GM19438 (cell line): ENCODE data around the gene USP19.

ENCODE experiments used
- ATAC-seq: cut with Tn5 transposase; IDR thresholded peaks from one replicate; pipeline ENCODE4 v1.9.1; 2021; ENCODE audit warnings: low read depth; ENCODE audit not compliant: unreplicated experiment

Gene USP19

DNA sequence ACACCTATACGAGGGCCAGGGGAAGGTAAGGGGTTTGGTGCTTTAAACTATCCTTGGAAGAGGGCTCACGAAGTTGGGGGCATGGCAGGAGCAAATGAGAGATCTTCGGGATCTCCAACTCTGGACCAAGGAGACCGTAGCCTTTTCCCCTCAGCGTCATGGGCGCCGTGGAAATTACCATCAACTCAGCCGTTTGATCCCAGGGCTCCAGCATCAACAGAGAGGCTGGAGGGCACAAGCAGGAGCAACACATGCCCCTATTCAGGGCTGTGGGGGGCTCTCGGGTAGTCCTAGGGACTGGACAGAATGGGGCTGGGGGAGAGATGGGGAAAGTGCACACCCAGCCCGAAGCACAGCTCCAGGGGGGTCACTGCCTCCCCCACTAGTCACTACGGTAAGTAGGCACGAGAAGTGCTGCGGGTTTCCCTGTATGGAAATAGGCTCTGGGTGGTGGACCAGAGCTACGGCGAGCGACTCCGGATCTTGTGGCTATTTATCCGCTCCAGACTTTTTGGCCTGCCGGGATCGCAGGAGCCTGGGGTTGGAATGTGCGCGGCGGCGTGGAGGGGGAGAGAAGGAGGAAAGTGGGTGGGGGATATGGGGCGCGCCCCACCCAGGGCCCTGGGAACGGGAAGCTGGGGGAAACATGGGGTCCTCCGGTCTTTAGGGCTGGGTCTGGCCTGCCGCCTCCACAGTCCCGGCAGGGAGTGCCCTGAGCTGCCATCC, 12.8 kb upstream of the USP19 start:
- ATAC-seq = no peak

DNA sequence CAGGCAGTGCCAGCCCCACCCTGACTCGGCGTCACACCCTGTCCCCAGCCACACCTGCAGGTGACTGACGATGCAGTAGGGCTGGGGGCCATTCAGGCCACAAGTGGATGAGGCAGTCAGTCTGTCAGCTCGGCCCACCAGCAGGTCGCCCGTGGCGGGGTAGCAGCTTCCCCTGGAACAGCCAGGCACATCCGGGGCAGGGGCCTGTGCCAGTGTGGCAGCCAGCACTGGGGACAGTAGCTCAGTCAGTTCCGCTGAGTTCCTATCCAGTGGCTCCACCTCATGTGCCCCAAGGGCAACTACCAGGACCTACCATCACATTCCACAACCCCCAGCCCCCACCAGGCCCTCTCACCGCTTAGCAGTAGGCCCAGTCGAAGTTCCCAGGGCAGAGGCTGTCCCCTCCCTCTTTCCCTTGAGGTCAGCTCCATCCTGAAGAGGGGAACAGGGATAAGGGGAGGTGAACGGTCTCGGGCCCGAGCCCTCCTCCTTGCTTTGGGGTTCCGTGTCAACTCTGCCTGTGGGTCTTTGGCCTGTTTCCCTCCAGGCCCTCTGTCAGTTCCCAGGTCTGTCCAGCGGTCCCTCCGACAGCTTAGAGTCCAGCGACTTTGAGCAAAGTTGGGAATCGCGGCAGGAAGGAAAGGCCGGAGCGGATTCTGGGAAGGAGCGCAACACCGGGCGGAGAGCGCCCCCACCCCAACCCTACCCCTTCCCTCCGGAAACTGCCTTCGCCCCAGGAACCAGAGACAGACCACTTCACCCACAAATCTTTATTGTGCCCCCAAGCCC, 12.0 kb upstream of the USP19 start, which contains the start of gene LAMB2:
Gene LAMB2 (minus strand): TSS at position 614 of the 789 bp plus-strand sequence. CDS start 183 bp downstream, at position 431.
- ATAC-seq = no peak

DNA sequence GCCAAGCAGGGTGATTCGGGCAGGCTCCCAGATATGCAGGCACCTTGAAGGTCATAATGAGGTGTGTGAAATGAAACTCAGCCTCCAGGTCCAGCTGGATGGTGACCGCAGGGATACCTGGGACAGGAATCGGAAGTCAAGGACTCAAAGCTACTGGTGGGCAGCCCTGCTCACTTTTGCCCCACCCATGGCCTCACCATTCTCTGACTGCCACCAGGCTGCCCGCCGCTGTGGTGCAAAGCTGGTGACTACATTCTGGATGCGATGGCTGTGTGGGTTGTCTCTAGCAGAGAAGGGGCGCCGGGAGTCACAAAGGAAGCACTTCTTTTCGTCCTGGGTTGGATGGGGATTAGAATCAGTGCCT, 11.4 kb upstream of the USP19 start:
- no peak for ATAC-seq

DNA sequence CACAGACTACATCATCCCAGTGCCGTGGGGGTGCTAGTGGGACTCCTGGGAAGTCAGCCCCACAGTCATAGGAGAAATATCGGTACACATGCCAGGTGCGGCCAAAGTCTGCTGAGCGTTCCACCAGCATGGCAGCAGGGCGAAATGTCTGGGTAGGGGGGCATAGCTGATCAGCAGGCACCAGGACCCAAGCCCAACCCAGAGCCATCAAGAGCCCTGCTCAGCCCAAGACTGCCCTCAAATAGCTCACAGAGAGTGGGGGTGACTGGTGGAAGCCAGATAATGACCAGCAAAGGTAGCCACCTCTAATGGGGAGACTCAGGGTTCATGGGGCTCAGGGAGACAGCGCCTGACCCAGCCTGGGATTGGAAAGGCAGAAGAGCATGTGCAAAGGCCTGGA, 11.0 kb upstream of the USP19 start:
- ATAC-seq = no peak

DNA sequence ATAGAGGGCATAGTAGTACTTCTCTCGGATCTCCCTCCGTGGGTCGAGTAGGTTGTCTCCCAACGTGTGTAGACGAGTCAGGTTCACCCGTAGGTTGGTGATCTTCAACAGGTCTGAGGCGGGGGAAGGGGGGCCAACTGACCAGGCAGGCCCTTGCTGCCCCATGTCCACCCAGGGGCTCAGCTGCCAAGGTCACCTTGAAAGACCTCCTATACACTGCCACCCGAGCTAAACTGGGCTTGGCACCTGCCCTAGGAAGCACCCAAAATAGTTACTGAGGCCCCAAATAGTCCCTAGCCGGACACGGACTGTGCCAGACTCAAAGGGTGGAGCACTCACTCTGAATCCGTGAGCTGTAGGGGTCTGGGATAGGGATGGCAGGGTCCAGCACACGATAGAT, 10.4 kb upstream of the USP19 start:
- ATAC-seq = no peak

DNA sequence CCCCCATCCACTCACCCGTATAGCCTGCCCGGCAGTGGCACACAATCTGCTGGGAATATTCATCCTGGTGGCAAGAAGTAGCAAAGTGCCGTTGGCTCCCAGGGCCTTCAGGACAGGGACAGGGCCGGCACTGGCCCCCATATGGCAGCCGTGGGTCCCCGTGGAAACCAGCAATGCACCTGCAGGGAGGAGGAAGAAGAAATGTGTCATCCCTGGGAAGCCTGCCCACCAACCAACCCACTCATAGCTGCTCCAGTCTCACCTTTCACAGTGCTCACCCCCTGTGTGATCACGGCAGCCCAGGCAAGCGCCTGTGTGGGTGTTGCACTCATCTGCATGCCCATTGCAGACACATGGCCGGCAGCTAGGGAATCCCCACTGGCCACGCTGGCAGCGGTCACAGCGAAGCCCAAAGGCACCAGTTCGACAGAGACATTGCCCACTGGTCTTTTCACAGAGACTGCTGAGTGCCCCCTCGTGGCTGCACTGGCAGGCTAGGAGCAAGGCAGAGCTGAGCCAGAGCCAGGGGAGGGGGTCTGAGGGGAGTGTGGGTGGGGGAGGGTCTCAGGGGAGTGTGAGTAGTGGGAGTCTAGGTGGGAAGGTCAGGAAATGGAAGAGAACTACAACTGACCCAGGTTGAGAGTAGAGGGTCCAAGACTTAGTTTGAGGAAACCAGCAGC, 4.5 kb upstream of the USP19 start:
- no peak for ATAC-seq

DNA sequence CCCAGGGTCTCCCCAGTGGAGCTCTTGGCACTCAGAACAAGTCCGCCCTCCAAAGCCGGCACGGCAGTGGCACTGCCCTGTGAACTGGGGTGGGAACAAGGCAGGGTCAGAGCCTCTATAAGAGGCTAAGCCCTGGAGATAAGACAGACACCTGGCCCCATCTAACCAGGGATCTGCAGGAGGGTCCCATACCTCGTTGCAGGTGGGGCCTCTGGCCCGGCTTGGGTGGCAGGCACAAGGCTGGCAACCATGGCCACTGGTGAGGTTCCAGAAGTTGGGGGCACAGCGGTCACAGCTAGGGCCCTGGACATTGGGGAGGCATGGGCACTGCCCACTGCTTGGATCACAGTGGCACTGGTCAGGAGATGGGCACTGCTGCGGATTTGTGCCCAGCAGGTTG, 3.6 kb upstream of the USP19 start:
- ATAC-seq = no peak

DNA sequence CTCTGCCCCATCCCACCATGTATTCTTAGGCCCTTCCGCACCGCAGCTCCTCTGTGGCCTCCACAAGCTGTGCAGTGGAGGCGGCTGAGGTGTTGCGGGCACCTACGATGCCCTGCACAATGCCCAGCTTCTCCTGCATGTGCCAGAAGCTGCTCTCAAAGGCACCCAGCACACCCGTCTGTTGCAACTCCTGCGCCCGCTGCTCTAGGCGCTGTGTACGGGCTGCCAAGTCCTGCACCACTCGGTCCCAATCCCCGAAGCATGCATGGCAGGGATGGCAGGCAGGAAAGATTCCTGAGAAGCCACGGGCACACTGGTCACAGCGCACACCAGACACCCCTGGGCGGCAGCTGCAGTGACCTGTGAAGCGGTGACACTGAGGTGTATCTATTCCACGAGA, 3.1 kb upstream of the USP19 start:
- ATAC-seq = no peak

DNA sequence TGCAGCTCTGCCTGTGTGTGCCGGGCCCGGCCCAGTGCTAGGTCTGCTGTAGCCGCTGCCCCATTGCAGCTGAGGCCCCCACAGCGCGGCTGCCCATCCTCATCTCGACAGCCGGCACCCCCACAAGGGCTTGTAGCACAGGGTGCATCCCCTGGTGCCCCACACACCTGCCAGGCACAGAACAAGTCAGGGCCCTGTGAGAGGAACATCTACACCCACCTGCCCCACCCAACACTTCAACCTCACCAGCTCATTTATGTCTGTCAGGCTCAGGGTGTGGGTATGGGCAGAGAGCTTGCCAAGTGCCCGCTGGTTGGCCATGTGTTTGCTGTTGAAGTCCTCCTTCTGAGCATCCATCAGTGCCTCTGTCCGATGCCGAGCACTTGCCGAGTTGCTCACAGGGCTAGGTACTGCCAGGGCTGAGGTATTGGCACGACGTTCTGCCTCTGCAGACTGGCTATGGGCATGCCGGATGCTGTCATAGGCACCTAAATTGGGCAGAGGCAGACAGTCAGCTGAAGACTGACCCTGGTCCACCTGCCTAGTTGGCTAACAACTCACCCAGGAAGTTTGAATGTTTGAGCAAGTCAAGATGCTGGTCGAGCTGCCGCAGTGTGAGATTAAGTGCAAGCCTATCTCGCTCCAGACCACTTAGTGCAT, 2.4 kb upstream of the USP19 start:
- ATAC-seq = no peak

DNA sequence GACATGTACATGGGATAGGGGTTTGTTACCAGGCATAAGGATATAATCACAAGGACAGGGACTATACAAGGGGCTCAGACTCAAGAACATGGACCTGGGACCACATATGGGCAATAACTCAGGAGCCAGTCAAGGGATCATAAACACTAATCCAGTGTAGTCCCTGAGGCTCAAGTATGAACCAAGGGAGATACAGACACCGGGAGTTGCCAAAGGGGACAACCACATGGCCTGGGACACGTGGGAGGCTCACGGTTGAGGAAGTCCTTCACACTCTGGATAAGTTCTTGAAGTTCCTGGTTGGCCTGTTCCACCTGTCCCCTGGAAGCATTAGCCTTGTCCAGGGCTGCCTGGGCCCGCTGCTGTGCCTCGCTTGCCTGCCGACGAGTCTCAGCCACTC, 1.8 kb upstream of the USP19 start:
- ATAC-seq = no peak

DNA sequence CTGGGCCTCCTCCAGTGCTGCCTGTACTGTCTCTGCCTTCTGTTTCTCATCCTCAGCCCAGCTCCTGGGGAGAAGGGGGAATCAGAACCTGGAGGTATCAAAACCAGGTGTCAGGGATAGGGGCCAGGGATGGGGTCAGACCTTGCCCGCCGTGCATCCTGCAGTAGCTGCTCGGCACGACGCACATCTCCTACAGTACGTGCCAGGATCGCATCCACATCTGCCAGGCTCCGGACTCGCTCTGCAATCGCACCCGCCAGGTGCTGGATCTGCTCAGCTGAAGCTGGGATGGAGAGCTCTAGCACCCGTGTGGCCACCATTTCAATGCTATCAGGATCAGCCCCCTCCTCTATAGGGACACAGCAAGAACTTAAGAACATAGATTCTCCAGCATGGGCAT, 1.4 kb upstream of the USP19 start:
- ATAC-seq = no peak

DNA sequence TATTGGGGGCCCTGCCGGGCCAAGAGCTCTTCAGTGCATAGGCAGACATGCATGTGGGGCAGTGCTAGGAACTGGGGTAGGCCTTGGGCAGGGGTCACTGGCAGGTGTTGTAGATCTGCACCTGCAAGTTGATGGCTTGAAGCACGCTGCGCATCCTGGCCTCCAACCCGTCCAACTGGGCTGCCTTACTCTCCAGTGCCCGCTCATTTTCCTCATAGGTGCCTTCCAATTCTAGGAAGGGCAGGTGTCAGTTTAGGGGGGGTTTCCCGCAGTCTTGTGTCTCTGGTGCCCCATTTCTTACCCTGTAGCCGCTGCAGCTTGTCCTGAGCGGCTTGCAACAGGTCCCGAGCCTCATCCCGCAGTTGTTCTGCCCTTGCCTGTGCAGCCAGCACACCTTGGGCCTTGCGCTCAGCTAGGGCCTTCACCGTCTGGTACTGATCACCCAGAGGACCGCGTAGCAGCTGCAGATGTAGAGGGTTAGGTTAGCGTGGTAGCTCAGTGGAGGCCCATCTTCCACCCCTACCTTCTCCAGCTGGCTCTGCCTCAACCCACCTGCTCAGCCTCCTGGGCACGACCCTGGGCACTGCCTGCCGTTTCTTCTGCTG, 611 bp upstream of the USP19 start:
- ATAC-seq = no peak

DNA sequence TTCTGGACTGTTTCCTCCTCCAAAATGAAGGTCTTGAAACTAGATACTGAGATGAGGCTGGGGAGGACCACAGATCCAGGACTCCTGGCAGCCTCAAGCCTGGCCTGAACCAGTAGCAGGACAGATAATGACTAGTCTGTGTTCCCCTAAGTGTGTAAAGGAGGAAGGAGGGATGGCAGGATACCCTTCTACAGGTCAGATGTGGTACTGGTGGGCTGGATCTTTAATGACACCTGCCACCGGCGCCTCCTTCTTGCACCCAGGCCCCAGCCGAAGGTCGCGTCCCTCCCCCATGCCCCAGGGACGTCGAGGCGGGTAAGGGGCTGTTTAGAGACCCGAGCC, 556 bp downstream of the USP19 start:
- no peak for ATAC-seq

DNA sequence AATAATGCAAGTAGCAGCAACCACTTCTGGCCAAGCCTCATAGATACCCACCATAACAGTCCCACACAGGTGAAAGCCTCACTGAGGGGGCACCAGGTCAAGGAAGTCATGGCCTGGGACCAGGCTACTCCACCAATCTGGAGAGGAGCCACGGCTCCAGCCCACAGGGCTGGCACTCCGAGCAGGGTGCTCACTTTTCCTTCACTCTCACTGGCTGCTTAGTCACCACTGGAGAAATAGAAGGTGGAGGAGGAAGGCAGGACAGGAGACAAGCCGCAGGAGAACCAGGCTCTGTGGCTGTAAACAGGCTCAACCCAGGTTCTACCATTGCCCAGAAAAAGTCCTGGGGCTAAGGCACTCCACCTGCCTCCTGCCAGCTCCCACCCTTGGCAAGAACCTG, 1.2 kb downstream of the USP19 start:
- no peak for ATAC-seq

DNA sequence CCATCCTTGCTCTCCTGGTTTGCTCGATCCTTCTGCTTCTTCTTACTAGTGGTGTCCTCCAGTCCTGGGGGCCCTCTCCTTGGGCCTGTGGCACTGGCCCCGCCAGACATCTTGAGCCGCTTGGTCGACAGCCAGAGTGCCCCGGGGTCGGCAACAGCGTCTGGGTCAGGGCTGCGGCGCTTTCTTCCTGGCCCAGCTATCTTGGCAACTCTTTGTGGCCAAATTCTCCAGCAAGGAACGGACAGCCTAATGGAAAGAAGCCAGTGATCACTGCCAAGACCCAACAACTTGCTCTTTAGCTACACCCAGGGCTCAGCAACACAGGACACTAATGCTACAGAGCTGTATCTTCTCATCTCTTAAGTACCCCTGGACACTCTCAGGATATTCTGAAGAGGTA, 1.6 kb downstream of the USP19 start:
- no peak for ATAC-seq

DNA sequence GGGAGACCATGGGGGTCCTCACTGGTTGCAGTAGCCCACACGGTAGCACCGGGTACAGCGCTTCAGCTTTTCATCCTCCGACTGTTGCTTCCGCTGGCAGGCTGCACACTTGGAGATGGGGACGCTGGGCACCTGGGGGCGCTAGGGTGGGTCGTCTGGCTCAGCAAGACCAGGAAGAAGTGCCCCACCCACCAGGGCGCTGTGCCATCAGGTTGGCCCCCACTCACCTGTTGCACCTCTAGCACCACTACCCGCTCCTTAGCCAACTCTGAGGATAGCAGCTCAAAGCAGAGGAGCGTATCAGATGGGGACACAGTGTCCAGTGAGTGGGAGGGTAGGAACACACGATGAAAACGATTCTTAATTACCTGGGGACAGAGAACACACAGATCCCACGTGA, 8.4 kb downstream of the USP19 start:
- no peak for ATAC-seq

DNA sequence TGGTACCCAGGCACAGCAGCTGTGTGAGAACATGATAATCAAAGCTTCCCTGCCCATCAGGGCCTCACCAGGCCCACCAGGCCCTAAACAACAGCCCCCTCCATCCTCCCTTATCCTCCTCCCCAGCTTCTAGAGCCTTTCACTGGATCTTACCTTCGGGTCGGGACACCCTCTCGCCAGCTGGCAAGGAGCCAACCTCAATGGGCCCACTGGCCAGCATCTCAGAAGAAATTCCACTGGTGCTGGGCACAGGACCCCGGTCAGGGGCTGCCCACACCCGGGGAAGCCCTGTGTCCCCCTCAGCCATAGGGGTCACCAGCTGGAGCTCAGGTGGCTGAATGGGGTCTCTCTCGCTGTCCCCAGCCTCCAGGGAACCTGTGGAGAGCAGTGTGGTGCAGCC, 9.3 kb downstream of the USP19 start:
- no peak for ATAC-seq

DNA sequence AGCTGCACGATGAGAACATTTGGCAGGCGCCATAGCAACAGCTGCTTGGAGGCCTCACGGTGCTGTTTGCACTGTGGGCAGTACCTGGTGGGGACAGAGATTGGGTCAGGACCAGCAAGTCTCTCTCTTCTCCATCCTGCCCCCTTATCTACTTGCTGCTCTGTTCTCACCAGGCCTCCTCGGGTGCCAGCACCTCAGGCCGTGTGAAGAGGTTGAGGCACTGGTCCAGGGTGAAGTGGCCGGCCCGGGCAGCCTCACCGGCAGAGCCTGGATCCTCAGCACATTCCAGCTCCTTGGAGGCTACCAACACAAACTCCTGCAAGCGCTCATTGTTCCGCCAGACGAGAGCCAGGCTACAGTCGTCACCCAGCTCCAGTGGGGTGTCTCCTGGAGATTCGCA, 9.8 kb downstream of the USP19 start:
- ATAC-seq = no peak

DNA sequence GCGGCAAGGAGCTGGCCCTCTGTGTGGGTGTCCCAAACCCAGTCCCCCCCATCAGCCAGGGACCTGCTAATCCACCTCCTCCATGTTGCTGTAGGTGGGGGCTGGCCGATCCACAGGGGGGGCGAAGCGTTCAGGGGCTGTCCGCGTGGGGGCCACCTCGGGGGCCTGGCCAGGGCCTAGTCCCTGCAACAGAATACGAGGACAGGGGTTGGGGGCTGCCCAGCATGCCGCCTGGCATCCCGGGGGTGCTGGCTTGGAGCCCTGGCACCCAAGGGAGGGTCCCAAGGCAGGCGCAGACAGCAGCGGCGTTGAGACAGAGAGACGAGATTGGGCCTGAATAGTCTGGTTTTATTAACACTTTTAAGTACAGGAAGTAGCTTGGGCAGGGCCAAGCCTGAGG, 12.3 kb downstream of the USP19 start:
- no peak for ATAC-seq

DNA sequence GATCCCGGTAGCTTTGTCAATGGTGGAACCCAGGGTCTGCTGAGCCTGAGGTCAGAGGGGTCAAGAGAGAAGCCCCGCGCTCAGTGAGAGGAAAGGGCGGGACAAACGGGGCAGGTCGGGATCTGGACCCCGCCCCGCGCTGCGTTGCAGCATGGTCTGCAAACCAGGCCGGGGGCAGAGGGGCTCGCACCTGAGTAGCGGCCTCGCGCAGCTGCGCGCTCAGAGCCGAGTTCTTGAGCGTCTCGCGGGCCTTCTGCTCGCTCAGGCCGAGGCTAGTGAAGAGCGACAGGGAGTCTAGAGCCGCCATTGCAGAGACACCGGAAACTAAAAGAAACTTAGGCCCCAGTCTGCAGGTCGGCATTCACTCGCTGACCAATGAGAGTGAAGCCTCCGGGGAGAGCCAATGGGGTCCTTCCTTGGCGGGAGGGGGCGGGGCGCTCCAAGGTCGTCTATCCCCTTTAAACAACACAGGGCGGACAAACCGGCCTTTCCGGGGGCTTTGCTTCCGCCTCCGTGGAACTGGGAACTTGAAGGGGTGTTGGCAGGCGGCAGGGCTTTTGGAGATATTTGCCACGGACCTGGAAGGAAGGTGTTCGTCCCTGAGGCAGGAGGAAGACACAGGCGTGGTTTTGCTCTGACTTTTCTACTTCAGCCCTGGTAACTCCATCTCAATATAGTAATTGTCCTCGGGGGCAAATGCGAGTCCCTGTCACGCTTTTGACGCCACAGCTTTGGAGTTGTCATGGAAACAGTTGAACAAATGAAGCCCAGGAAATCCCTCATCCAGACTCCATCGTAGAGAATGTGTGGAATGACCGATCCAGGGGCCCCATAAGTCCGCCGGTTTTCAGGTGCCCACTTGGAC, 16.0 kb downstream of the USP19 start, which contains the start of gene QARS1:
Gene QARS1 (minus strand): TSS at position 331 of the 865 bp plus-strand sequence. CDS start 24 bp downstream, at position 307.
- ATAC-seq = peak; percentile 86
